Right atrium auricular region (tissue), 2 donors: ENCODE measurements around the gene HMGXB4. TPM values are rescaled to one million over a fixed set of nuclear protein-coding genes. Genes with fewer than 3 reads are reported as not detected.

ENCODE experiments used
- DNase-seq: peaks from one replicate; pipeline ENCODE4 v3.0.0-alpha.2; 2019; ENCODE audit warnings: low spot score
- H3K27ac ChIP-seq, 2 donors: fragments of 200-600 bp; sonication (generic); 1 replicate in 1 of 2; 2 replicates in 1 of 2; pipeline ENCODE4 v1.5.1; 2016 to 2019
- H3K27me3 ChIP-seq, 2 donors: fragments of 200-600 bp; sonication (generic); one replicate each; pipeline versions ENCODE4 v1.5.1 to v1.6.0; 2017 to 2019
- H3K36me3 ChIP-seq: fragments of 200-600 bp; sonication (generic); one replicate; pipeline ENCODE4 v1.5.1; 2016
- H3K4me1 ChIP-seq, 2 donors: fragments of 200-600 bp; sonication (generic); one replicate each; pipeline versions ENCODE4 v1.5.1 to v1.6.0; 2017 to 2019
- H3K4me3 ChIP-seq, 2 donors: fragments of 200-600 bp; sonication (generic); 1 replicate in 1 of 2; 2 replicates in 1 of 2; pipeline ENCODE4 v1.5.1; 2017 to 2019; ENCODE audit warnings: mild to moderate bottlenecking in 1 of 2, moderate library complexity in 1 of 2
- H3K9me3 ChIP-seq, 2 donors: fragments of 200-600 bp; sonication (generic); one replicate each; pipeline ENCODE4 v1.5.1; 2019
- CTCF ChIP-seq, 2 donors: fragments of 200-600 bp; sonication (generic); IDR thresholded peaks; one replicate each; pipeline ENCODE4 v1.5.1; 2019; ENCODE audit warnings: antibody characterized with exemption in 2 of 2
- total RNA-seq, 2 donors: library from RNA; depleted of rRNA; stranded (reverse); fragments of >200 nt; gene quantifications; one replicate each; pipeline ENCODE4 v1.1.0, GENCODE V29; 2016

HMGXB4 gene
- total RNA-seq, 2 donors from 2014 or later, result 9.6 to 9.8 TPM

DNA sequence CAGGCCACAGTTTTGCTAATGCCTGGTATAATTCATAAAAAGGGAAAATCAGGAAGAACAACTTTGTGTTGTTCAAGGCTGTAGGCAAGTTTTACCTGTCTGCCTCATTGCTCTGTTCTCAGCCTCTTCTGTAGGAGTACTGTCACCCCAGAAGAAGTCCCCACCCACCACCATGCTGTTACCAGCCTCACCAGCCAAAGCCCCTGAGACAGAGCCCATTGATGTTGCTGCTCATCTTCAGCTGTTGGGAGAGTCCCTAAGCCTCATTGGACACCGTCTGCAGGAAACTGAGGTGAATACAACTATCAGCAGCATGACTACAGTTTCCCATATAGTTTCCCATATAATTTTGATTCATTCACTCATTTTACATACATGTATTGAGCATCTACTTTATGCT, 30.8 kb downstream of the HMGXB4 start:
- H3K36me3 ChIP-seq, result peaks cover 62% of the 10 kb centered on the region
- TF ChIP-seq CTCF (IDR thresholded peaks at IDR 0.05), result no peak
- H3K9me3 ChIP-seq, result no peaks in the 10 kb centered on the region
- no peak overlapping the region for H3K27ac ChIP-seq
- no peaks in the 10 kb centered on the region for H3K27me3 ChIP-seq
- no peaks in the 10 kb centered on the region for H3K4me1 ChIP-seq
- DNase-seq, result no peak
- H3K4me3 ChIP-seq, result no peak overlapping the region

DNA sequence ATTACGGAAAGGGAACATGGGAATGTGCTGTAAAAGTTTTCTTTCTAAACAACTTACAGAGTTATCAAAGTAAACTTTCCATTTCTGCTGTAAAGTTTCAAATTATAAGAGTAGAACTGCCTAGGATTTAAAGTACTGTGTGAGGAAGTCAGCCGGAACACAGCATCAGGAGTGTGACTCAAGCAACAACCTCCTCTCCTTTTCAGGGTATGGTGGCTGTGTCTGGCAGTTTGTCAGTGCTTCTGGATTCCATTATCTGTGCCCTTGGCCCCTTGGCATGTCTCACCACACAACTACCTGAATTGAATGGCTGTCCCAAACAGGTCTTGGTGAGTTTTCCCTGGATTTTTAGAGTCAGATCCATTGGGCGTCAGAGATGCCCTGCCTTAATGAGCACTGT, 35.5 kb downstream of the HMGXB4 start:
- no peak overlapping the region for H3K27ac ChIP-seq
- no peak for DNase-seq
- no peaks in the 10 kb centered on the region for H3K9me3 ChIP-seq
- peaks cover 55% of the 10 kb centered on the region for H3K36me3 ChIP-seq
- H3K4me3 ChIP-seq, result no peak overlapping the region
- no peaks in the 10 kb centered on the region for H3K4me1 ChIP-seq
- TF ChIP-seq CTCF (IDR thresholded peaks at IDR 0.05), result no peak
- no peaks in the 10 kb centered on the region for H3K27me3 ChIP-seq

GRCh38 chr22:35296051-35296450, 38.8 kb downstream of the HMGXB4 start:
- Histone ChIP-seq H3K4me3 (no peak overlapping the region), H3K36me3 (peaks cover 29% of the 10 kb centered on the region), H3K27me3 (no peaks in the 10 kb centered on the region)

GRCh38 chr22:35299217-35299672, 42.0 kb downstream of the HMGXB4 start:
- H3K27ac ChIP-seq, result peak overlapping the region; percentile 97 to 99
- peaks cover 3% of the 10 kb centered on the region for H3K36me3 ChIP-seq
- no peaks in the 10 kb centered on the region for H3K9me3 ChIP-seq
- TF ChIP-seq CTCF (IDR thresholded peaks at IDR 0.05), result no peak
- H3K27me3 ChIP-seq, result no peaks in the 10 kb centered on the region
- peak overlapping the region; percentile 64 to 90 for H3K4me3 ChIP-seq
- no peak for DNase-seq
- peaks cover 0 to 23% of the 10 kb centered on the region in 2 donors for H3K4me1 ChIP-seq

More at GRCh38 chr22:35296051-35296450, 38.8 kb downstream of the HMGXB4 start:
- no peaks in the 10 kb centered on the region for H3K9me3 ChIP-seq
- peaks cover 0 to 8% of the 10 kb centered on the region in 2 donors for H3K4me1 ChIP-seq
- no peak overlapping the region for H3K27ac ChIP-seq
- TF ChIP-seq CTCF (IDR thresholded peaks at IDR 0.05), result no peak
- DNase-seq, result no peak

GRCh38 chr22:35299673-35300499, 42.6 kb downstream of the HMGXB4 start, which contains the start of gene TOM1:
Gene TOM1 (plus strand): TSS chr22:35299894. CDS start chr22:35299929, 35 bp downstream.
- no peak for TF ChIP-seq CTCF (IDR thresholded peaks at IDR 0.05)
- peak; percentile 98 for DNase-seq
- Histone ChIP-seq H3K4me3 (peak within 1 kb of the TSS; percentile 64 to 90), H3K9me3 (no peaks in the 10 kb centered on the region), H3K27me3 (no peaks in the 10 kb centered on the region), H3K36me3 (no peaks in the 10 kb centered on the region), H3K27ac (peak within 1 kb of the TSS; percentile 97 to 99), H3K4me1 (peaks cover 0 to 27% of the 10 kb centered on the region in 2 donors)
